ENCODE measurements around the gene ARHGAP1. TPM values are rescaled to one million over a fixed set of nuclear protein-coding genes. Genes with fewer than 3 reads are reported as not detected.
"Not testable (repeated sequence)": the region's sequence is repeated elsewhere in the genome, so short reads cannot be mapped to it uniquely, and the experiment has no call there.

ARHGAP1 gene
- total and polyA plus RNA-seq, 2 of the 13 experiments (the other 11 are each of a cell fraction or from before 2014, with no cell fraction given) = 18.6 to 30.3 TPM

DNA sequence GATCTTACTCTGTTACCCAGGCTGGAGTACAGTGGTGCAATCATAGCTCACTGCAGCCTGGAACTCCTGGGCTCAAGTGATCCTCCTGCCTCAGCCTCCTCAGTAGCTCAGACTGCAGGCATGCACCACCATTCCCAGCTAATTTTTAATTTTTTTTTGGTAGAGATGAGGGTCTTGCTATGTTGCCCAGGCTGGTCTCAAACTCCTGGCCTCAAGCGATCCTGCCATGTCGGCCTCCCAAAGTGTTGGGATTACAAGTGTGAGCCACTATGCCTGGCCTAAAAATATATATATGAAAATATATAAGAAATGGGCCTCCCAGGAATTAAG is 17.4 kb upstream of the ARHGAP1 start:
- TF ChIP-seq MEIS1 (CRISPR knock-in tag; IDR thresholded peaks at IDR 0.05; ENCODE audit: borderline replicate concordance) = 0 out of 2 replicates have a peak, but pooled peaks have one; percentile 12
- 0 out of 2 replicates have a peak, but pooled peaks have one; percentile 15 for TF ChIP-seq GTF3A (CRISPR knock-in tag; conservative IDR thresholded peaks at IDR 0.05)
- TF ChIP-seq NAIF1 (CRISPR knock-in tag; IDR thresholded peaks at IDR 0.05; ENCODE audit: borderline replicate concordance) = peak; percentile 88; the same call in 1 of the 2 replicates
- TF ChIP-seq, protein P1, sequence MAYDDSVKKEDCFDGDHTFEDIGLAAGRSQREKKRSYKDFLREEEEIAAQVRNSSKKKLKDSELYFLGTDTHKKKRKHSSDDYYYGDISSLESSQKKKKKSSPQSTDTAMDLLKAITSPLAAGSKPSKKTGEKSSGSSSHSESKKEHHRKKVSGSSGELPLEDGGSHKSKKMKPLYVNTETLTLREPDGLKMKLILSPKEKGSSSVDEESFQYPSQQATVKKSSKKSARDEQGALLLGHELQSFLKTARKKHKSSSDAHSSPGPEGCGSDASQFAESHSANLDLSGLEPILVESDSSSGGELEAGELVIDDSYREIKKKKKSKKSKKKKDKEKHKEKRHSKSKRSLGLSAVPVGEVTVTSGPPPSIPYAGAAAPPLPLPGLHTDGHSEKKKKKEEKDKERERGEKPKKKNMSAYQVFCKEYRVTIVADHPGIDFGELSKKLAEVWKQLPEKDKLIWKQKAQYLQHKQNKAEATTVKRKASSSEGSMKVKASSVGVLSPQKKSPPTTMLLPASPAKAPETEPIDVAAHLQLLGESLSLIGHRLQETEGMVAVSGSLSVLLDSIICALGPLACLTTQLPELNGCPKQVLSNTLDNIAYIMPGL (CRISPR knock-in tag; IDR thresholded peaks at IDR 0.05; ENCODE audit: borderline replicate concordance in 1 of 2, low read depth in 1 of 2) = 0 out of 4 replicates have a peak, but pooled peaks of 1 of the 2 experiments have one; percentile 38
- TF ChIP-seq ZMAT3 (CRISPR knock-in tag; conservative IDR thresholded peaks at IDR 0.05) = 0 out of 2 replicates have a peak, but pooled peaks have one; percentile 33
- TF ChIP-seq ZNF317 (CRISPR knock-in tag; IDR thresholded peaks at IDR 0.05) = 0 out of 2 replicates have a peak, but pooled peaks have one; percentile 1
- 0 out of 2 replicates have a peak, but pooled peaks have one; percentile 40 for TF ChIP-seq ZNF17 (CRISPR knock-in tag; IDR thresholded peaks at IDR 0.05)
- peak; percentile 97 for TF ChIP-seq ZNF121 (CRISPR knock-in tag; IDR thresholded peaks at IDR 0.05)
- H3K27me3 ChIP-seq (ENCODE audit: control insufficient read depth in 1 of 2, insufficient read depth in 2 of 2, low read length in 2 of 2); H3K9me3 ChIP-seq (ENCODE audit: low read length); H4K20me1 ChIP-seq (ENCODE audit: insufficient read depth, low read length); BruUV-seq (replicated peaks); H2AFZ ChIP-seq (ENCODE audit: low read length); FAIRE-seq; CTCF ChIA-PET (ENCODE audit: low intra/inter-chr PET ratio, low total read pairs); ATAC-seq; in situ Hi-C loops (cut with HindIII; ENCODE audit: extremely low pct_ligation_motif_present, low pct_unique_long_range_greater_than_20kb); H3K36me3 ChIP-seq (replicated peaks in 1 of 2; ENCODE audit: control insufficient read depth in 1 of 2, insufficient read depth in 2 of 2, low read length in 2 of 2); DNase-seq (ENCODE audit: low spot score): not testable (repeated sequence)
- H3K79me2 ChIP-seq (ENCODE audit: insufficient read depth, low read length) = peaks cover 36% of the 10 kb centered on the region
- peak overlapping the region; percentile 94 for H3K4me2 ChIP-seq (ENCODE audit: low read depth, low read length)
- peak overlapping the region in 1 of 3 experiments; percentile 18; a peak in 1 of 6 replicates for H3K4me3 ChIP-seq (replicated peaks in 1 of 3; ENCODE audit: insufficient read depth in 1 of 3, low read depth in 2 of 3, low read length in 3 of 3)
- H3K27ac ChIP-seq (ENCODE audit: extremely low read length, insufficient read depth, low read length) = peak overlapping the region; percentile 92
- 54% methylated on average over 2 of the region's 2 CpGs for WGBS (ENCODE audit: low lambda C conversion rate)
- intact Hi-C loops (cut with micrococcal nuclease; ENCODE audit: unreplicated experiment) = loop anchor here (1.0 to 5.0 kb wide), 3 partner anchors 17 to 720 kb away; partner anchors contain the start of gene ARHGAP1
- H3K4me1 ChIP-seq (ENCODE audit: insufficient read depth, low read length) = peaks cover 87% of the 10 kb centered on the region
- POLR2A ChIA-PET = interaction anchor here (3.1 to 12.3 kb wide), 4 partner anchors 11 to 43 kb away, joined by 22 to 272 read pairs (median 56); partner anchors contain the start of genes ARHGAP1 and ZNF408
- H3K9ac ChIP-seq (ENCODE audit: insufficient read depth, low read depth, low read length) = peak overlapping the region; percentile 43; the same call in 1 of the 2 replicates

Measured in HepG2 (cell line).